DMS79 treated with DMSO at 0.1 percent for 48 hours (cell line): Measurements from ENCODE around the gene GSG1L.
"Not testable (repeated sequence)": the region's sequence is repeated elsewhere in the genome, so short reads cannot be mapped to it uniquely, and the experiment has no call there.

ENCODE experiments used
- DNase-seq: peaks from one replicate; lab custom pipeline; 2025; lab: John Stamatoyannopoulos, UW

GSG1L gene

DNA sequence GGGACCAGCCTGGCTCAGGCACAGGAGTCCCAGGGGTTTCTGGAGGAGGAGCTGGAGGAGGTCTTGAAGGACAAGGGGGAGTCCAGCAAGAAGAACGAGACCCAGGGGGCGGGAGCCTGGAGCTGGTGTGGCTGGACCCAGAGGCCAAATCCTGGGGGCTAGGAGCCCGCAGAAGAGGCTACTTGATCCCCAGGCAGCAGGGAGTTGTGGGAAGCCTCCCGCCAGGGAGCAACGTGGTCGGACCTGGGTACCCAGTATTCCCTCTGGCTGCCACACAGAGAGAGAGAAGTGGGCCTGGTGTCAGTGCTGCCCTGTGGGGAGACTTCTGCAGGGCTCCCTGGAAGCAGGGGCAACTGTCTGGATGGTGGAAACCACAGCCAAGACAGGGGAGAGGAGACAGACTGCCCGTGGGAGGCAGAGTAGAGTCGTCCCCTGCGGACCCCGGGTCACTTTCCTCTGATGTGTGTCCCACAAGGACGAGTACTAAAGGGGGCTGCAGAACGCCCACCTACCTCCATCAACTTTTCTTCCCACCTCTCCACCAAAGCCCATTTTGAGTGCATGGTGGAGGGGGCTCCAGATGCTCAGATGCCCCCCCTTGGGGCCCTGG, 160.4 kb downstream of the GSG1L start:
- no peak for DNase-seq

GRCh38 chr16:27902551-27902950, 161.0 kb downstream of the GSG1L start:
- no peak for DNase-seq

DNA sequence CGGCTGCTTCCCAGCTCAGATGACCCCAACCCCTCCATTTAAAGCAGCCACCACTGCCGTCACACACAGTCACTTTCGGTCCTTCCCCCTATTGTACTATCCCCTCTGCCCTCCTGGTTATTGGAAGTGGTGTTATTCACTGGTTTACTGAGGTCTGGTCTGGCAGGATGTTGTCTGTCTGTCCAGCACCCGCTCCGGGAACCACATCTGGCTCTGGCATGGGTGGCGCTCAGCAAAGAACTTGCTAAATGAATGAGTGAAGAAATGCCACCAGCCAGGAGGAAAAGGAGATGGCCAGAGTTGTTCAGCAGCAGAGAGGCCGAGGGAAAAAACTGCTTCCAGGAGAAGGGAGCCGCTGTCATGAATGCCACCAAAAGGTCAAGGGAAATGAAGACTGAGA, 161.6 kb downstream of the GSG1L start:
- no peak for DNase-seq

DNA sequence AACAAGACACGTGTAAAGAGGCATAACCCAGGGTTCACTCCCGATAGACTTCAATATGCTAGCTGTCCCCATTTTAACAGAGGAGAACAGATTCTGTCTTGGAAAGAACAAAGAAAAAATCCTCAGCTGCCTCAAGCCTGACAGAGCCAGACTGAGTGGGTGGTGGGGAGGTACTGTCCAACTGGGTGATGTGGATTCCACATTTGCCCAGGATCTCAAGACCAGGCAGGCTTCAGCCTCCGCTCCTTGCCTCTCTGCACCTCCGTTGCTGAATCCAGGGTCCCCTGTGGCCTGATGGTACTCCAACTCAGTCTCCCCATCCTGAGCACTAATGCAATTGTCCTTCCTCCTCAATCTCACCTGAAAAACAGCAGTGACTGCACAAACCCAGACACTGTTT, 163.8 kb downstream of the GSG1L start:
- no peak for DNase-seq

- DNase-seq = no peak
Observed at GRCh38 chr16:27894386-27894785, 169.1 kb downstream of the GSG1L start.

- no peak for DNase-seq
Observed at GRCh38 chr16:27892879-27893278, 170.6 kb downstream of the GSG1L start.

DNA sequence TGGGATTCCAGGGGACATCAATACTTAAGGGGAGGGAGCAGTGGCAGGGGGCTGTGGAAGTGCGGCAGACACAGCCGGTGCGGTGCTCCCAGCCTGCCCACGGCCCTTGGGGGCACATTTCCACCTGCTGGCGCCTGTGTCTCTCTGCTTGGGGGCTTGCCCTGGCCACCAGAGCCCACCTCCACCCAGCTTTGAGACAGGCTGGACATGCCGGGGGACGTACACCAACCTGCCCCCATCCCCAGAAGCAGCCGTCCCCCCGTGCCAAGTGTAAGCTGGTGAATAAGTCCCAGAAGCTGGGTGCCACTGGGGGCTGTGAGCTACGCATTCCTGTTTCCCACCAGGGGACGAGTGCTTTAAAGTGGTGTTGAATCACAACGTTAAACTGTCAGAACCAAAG, 172.6 kb downstream of the GSG1L start:
- DNase-seq = no peak

DNA sequence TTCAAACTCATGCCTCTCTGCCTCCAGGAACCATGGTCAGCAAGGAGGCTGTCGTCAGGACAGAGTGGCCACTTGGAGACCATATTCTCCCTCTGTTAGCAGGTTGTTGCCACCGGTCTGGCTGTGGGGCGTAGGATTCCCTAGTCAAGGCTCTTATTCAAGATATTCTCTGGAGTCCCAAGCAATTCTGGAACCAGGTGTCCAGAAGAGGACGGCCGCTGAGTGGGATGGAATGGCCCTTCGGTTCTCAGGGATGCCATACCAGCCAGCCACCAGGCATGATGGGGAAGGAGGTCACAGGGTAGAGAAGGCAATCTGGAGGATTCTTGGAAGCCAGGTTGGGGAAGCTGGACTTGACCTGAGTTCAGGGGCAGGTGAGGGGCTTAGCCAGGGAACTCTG, 173.5 kb downstream of the GSG1L start:
- no peak for DNase-seq

- DNase-seq = no peak
Observed at GRCh38 chr16:27883576-27883975, 179.9 kb downstream of the GSG1L start.

DNA sequence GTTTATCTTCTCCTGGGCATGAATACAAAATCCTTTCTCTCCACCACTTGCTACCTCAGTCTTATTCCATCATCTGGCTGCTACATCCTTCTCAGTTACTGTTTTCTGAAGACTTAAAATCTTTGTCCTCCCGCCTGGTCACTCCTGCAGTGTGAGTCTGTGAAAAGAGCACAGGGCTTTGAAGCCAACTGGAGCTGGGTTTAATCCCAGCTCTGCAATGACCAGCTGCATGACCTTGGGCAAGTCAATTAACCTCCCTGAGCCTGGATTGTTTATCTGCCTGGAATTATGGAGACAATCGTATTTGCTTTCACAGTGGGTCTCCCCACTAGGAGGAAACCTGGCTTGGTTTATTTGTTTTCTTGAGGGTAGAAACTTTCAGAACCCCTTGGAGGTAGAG, 183.2 kb downstream of the GSG1L start:
- DNase-seq = no peak

DNA sequence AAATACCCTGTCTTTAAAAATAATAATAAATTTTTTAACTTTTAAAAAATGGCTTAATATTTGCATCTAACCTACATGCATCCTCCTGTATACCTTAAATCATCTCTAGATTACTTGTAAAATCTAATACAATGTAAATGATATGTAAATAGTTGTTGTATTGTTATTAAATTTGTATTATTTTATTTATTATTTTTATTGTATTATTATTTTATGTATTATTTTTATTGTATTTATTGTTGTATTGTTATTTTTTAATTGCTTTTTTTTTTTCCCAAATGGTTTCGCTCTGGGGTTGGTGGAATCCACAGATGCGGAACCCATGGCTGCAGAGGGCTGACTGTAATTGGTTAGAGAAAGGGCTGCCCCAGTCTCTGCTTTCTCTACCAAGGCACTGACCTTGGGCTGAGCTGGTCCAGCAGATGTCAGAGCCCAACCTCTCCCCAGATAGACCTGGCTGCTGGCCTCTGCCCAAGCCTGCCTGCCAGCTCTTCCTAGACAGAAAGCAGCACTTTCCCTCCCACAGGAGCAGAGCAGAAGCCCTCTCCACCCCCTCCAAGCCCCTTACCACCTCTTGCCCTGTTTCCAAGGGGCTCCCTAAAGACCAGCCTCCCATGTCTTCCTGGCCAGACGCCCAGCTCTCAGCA, 183.8 kb downstream of the GSG1L start:
- no peak for DNase-seq

- not testable (repeated sequence) for DNase-seq
Observed at GRCh38 chr16:27872627-27873026, 190.9 kb downstream of the GSG1L start.

GRCh38 chr16:27870116-27870798, 193.3 kb downstream of the GSG1L start:
- no peak for DNase-seq

DNA sequence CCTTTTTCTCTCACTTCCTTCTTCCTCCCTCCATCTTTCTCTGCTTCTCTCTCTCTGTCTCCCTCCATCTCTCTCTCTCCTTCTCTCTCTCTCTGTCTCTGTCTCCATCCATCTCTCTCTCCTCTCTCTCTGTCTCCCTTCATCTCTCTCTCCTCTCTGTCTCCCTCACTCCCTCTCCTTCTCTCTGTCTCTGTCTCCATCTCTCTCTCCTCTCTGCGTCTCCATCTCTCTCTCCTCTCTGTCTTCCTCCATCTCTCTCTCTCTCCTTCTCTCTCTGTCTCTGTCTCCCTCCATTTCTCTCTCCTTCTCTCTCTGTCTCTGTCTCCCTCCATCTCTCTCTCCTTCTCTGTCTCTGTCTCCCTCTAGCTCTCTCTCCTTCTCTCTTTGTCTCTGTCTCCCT, 194.1 kb downstream of the GSG1L start:
- no peak for DNase-seq

DNA sequence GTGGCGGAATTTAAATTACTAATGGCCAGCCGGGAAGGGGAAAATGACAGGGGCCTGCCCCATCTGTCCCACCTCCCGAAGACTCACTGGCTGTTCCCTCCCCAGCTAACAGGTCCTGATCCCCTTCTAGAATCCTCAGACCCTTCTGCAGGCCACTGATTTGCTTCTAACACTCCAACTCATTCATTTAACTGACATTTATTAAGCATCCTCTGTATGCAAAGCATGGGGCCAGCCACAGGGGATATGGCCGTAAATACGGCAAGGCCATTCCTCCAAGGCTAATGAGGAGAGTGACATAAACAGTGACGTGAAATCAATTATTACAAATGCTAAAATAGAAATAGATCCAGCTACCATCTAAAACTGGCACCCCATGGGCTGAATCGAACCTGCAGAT, 195.3 kb downstream of the GSG1L start:
- no peak for DNase-seq

GRCh38 chr16:27867122-27868110, 196.1 kb downstream of the GSG1L start:
- DNase-seq = no peak

GRCh38 chr16:27863377-27863776, 200.1 kb downstream of the GSG1L start:
- no peak for DNase-seq

GRCh38 chr16:27862953-27863352, 200.6 kb downstream of the GSG1L start:
- no peak for DNase-seq

DNA sequence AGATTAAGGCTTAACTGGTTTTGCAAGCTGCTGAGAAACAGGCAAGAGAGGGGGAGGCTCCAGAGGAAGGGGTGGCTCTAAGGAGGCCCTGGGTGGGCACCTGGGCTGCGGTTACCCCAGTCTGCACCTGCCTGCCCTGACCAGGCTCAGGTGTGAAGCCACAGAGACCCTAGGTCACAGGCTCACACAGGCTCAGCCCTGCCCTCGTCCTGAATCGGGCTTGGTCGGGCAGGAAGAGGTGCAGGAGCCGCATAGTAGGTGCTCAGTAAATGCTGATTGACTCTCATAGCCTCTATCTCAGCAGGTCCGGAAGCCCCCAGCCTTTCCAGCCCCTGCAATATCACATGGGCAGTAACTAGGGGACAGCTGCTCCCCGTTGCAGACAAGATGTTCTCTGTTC, 203.4 kb downstream of the GSG1L start:
- DNase-seq = no peak

DNA sequence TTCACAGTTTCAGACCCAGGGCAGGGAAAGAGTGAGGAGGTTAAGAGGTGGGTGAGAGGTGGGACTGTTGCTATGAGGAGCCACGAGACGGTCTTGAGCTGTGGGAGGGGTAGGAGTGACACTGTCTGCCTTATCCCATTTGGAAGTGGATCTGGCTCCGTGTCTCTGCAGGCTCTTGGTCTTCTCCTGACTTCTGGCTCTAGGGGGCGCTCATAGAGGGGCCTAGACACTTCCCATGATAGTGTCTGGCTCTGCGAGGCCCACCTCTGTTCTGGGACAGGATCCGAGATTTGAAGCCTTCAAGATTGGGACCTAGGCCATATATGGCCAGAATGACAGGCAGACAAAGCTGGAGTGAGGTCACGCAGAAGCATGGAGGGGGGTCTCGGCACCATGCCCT, 204.5 kb downstream of the GSG1L start:
- no peak for DNase-seq

DNA sequence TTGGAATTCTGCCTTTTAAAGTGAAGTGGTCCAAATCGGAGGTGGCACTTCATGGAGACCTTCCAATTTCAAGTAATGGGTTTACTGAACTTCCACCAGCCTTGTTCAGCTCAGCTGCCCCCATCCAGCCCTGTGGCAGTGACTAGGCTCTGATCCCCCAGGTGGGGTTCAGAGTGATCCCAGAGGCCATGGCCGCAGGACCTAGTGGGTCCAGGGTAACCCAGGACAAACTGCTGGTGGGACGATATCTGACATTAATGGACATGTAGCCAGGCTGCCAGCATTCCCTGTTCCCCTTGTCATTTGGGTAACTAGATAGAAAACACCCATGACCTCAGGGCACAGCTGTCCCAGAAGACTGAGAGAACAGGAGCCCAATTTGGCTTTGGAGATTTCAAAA, 209.9 kb downstream of the GSG1L start:
- no peak for DNase-seq

GRCh38 chr16:27853101-27853500, 210.4 kb downstream of the GSG1L start:
- DNase-seq = no peak
